Measurements from ENCODE around the gene LAG3.

Gene LAG3

GRCh38 chr12:6772726-6773589 lies 638 bp downstream of the LAG3 start:
- DNase-seq: no peak

- DNase-seq: peak; percentile 29
Observed at GRCh38 chr12:6773590-6774351, 1.5 kb downstream of the LAG3 start.

DNA sequence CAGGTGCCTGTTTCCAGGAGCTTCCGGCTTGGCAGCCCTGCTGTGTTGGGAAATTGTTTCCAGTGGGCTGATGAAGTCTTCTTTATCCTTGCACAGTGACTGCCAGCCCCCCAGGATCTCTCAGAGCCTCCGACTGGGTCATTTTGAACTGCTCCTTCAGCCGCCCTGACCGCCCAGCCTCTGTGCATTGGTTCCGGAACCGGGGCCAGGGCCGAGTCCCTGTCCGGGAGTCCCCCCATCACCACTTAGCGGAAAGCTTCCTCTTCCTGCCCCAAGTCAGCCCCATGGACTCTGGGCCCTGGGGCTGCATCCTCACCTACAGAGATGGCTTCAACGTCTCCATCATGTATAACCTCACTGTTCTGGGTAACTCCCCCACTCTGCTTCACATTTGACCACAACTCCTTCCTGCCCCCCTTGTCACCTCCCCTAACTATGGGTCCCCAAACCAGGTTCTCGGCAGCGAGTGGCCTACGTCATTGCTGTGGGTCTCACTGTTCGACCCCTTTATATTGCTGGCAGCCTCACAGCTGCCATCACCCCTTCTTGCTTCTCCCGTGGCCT lies 2.3 kb downstream of the LAG3 start:
- no peak for DNase-seq

GRCh38 chr12:6775185-6776174 lies 3.2 kb downstream of the LAG3 start:
- no peak for DNase-seq

DNA sequence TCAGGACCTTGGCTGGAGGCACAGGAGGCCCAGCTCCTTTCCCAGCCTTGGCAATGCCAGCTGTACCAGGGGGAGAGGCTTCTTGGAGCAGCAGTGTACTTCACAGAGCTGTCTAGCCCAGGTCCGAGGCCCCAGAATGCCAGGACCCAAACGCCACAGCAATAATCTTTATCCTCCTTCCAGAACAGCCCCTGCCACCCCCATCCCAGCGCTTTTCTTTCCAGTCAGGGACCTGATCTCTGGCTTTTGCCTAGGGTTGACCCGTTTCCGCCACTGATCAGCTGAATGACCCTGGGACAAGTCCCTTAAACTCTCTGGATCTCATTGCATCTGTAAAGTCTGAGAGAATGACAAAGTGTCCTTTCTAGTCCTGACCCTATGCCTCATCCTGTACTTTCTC lies 5.1 kb downstream of the LAG3 start:
- DNase-seq: no peak

DNA sequence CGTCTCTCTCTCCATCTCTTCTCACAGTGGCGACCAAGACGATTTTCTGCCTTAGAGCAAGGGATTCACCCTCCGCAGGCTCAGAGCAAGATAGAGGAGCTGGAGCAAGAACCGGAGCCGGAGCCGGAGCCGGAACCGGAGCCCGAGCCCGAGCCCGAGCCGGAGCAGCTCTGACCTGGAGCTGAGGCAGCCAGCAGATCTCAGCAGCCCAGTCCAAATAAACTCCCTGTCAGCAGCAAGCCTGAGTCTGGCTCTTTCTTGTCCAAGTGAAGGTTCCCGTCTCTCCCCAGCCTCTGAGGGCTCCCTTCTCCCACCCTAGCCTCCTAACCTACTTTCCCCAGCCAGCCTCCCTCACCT lies 5.9 kb downstream of the LAG3 start:
- DNase-seq: no peak

- peak; percentile 85 for DNase-seq
Observed at GRCh38 chr12:6778574-6779550, 6.5 kb downstream of the LAG3 start.

DNA sequence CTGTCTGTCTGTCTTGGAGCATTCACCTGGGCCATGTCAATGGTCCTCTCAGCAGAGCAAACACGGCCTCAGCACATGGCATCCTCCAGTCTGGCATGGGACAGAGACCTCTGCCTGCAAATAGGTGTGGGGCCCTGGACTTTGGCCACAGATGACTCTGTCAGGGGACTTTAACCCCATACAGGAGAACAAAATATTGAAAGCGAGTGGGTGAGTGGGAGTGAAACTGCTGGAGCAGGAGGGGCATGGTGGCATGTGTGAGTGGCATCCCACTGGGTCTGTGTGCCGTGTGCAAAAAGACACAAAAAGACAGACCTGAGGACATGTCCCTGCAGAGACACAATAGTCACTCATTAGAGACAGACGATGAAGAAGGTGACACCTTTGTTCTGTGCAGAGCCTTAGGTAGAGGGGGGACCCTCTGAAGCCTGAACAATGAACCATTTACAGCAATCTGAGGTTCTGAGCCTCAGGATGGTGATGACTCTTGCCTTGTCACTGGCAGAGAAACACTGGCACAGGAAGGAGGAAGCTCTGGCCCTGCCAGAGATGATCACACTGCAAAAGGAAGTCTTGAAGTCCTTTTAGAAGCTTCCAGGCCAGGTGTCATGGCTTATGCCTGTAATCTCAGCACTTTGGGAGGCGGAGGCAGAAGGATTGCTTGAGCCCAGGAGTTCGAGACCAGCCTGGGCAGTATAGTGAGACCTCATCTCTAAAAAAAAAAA lies 7.5 kb downstream of the LAG3 start:
- no peak for DNase-seq

DNA sequence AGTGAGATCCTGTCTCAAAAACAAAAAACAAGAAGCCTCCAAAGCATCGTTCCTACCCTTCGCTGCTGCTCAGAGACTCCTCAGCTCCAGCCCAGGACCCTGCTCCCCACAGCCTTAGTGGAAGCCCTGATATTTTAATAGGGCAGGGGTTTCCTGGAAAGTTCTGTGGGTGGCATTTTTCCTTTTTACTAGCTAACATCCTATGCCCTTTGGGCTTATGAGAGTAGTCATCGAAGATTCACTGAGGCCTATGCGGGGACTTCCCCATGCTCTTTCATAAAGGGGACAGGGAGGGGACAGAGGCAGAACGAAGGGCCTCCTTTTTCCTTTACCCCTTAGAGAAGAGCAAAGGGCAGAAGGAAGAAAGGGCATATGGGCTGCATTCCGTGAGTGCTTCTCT lies 8.3 kb downstream of the LAG3 start:
- no peak for DNase-seq

DNA sequence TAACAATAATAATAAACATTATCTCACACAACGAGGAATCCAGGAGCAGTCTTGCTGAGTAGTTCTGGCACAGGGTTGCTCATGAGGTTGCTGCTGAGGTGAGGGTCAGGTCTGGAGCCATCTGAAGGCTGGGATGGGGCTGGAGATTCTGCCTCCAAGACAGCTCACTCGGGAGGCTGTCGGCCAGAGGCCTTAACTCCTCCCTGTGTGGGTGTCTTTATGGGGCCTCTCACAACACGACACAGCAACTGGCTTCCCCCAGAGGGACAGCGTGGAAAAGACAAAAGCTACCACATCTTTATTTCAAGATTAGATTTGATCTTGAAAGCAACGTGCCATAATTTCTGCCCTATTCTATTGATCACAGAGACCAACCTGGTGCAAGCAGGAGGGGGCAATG lies 9.8 kb downstream of the LAG3 start:
- DNase-seq: no peak

DNA sequence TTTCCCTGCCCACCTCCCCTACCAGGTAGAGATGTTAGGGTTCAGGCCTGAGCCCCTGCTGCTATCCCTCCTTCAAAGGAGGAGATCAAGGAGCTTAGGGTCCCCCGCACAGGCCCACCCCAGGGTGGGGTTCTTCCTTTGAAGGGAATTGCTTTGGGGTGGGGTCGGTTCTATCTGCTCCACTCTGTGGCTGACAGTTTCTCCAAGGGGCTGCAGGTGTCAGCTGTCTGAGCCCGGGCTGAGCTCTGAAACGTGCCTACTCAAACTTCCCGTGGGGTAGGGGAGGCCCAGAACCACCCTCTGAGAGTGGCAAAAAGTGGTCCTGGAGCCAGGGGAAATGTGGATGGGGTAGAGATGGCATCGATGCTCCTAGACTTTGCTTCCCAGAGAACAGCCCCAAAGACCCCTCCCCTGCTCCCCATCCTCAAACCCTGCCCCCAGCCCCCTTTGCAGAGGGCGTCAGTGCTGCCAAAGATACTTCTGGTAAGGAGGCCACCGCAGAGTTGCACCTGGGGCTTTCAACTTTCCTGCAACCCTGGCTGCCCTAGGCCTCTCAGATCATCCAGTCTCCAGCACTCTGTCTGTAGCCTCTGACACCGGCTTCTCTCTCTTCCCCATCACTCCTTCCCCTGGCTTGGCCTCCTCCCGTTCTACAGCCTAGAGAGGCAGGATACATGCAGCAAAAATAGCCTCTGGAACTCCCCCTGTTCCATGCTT lies 10.7 kb downstream of the LAG3 start:
- no peak for DNase-seq

DNA sequence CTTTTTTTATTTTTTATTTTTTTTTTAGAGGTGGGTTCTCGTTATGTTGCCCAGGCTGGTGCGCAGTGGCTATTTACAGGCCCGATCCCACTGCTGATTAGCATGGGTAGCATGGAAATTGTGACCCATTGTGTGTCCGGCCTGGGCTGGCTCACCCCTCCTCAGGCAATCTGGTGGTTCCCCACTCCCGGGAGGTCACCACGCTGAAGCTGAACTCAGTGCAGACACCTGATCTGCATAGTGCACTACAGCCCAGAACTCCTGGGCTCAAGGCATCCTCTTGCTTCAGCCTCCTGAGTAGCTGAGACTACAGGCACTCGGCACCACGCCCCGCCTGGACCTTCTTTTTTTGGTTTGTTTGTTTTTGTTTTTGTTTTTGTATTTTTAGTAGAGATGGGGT lies 11.5 kb downstream of the LAG3 start:
- no peak for DNase-seq

- no peak for DNase-seq
Observed at GRCh38 chr12:6784296-6784695, 12.0 kb downstream of the LAG3 start.

- no peak for DNase-seq
Observed at GRCh38 chr12:6784761-6785160, 12.4 kb downstream of the LAG3 start.

DNA sequence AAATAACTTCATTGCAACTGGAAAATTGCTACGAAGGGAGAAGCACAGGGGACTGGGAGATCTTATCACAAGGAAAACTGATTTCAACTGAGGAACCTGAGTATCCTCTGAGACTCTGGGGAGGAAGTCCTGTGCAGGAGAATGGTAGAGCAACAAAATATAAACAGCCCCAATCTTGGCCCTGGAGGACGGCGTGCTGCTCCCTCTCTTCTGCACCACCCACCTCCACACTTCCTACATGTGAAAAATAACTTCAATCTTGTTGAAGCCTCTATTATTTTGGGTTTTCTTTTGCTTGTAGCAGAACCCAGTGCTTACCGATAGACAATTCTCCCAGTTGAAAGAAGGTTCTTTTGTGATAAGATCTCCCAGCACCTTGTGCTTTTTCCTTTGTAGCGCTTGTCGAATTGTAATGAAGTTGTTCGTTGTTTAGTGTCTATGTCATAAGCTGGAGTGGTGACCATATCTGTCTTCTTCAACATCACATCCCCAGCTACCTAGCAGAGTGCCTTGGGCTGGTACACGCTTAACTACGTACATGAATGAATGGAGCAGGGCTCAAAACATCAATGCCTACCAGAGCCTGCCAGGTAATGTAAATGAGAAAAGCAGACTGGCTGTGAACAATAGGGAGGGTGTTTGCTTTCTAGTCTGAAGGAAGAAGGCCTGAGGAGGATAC lies 14.2 kb downstream of the LAG3 start:
- DNase-seq: no peak

DNA sequence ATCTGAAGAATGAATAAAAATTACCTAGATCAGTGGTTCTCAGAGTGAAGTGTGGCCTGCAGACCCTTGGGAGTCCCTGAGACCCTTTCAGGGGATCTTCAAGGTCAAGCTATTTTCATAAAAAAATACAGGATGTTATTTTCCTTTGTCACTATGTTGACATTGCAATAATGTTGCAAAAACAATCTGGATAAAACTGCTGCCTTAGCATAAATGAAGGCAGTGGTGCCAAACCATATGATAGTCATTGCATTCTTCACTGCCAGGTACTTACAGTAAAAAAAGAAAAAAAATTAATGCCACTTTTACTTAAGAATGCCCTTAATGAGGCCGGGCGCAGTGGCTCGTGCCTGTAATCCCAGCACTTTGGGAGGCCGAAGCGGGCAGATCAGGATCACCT lies 15.0 kb downstream of the LAG3 start:
- no peak for DNase-seq

GRCh38 chr12:6788972-6789924 lies 16.9 kb downstream of the LAG3 start, which contains the start of gene CD4:
Gene CD4, plus strand, starts transcription at chr12:6789528. Its CDS starts 10,611 bp downstream, at chr12:6800139.
- peak; percentile 68 for DNase-seq

- DNase-seq: peak; percentile 50
Observed at GRCh38 chr12:6790496-6791150, 18.3 kb downstream of the LAG3 start.

Measured in stimulated activated naive CD4-positive, alpha-beta T cell treated with Interleukin-2 at 50 U/mL for 16 hours (primary cell).